Bronchial epithelial cell (primary cell): ENCODE data around the gene STIM2. TPM values are rescaled to one million over a fixed set of nuclear protein-coding genes. Genes with fewer than 3 reads are reported as not detected.

Source experiments
- DNase-seq: peaks from one replicate; pipeline ENCODE4 v3.0.0-alpha.2; 2010; ENCODE audit warnings: low read depth
- FAIRE-seq: peaks from 2 replicates; lab custom pipeline; 2011; peaks lifted over from hg19 to GRCh38; lab: Jason Lieb, UNC
- H3K27me3 ChIP-seq: 2 replicates; pipeline ENCODE4 v1.5.1; 2011; ENCODE audit warnings: low read length; ENCODE audit not compliant: control insufficient read depth, insufficient read depth
- H3K36me3 ChIP-seq: 2 replicates; pipeline ENCODE4 v1.5.1; 2011; ENCODE audit warnings: low read length; ENCODE audit not compliant: control insufficient read depth, insufficient read depth
- H3K4me3 ChIP-seq: 2 replicates; pipeline ENCODE4 v1.5.1; 2011; ENCODE audit warnings: mild to moderate bottlenecking, low read depth, low read length, control low read depth
- total RNA-seq: library from RNA; depleted of rRNA; stranded (reverse); fragments of >200 nt; gene quantifications from 2 replicates; pipeline ENCODE4 v1.2.1, GENCODE V29; 2014
- TF ChIP-seq, protein P1 (sequence below): IDR thresholded peaks from 2 replicates; pipeline ENCODE4 v1.5.1; 2011; ENCODE audit warnings: mild to moderate bottlenecking, moderate library complexity, low read length, control low read depth, inconsistent platforms; ENCODE audit not compliant: insufficient read depth, severe bottlenecking

The STIM2 gene
- total RNA-seq, 1 donor from 2014 or later, result 7.6 TPM

GRCh38 chr4:26829018-26829417, 31.6 kb upstream of the STIM2 start:
- no peak for DNase-seq
- FAIRE-seq, result no peak
- H3K4me3 ChIP-seq, result no peak overlapping the region
- TF ChIP-seq, protein P1, sequence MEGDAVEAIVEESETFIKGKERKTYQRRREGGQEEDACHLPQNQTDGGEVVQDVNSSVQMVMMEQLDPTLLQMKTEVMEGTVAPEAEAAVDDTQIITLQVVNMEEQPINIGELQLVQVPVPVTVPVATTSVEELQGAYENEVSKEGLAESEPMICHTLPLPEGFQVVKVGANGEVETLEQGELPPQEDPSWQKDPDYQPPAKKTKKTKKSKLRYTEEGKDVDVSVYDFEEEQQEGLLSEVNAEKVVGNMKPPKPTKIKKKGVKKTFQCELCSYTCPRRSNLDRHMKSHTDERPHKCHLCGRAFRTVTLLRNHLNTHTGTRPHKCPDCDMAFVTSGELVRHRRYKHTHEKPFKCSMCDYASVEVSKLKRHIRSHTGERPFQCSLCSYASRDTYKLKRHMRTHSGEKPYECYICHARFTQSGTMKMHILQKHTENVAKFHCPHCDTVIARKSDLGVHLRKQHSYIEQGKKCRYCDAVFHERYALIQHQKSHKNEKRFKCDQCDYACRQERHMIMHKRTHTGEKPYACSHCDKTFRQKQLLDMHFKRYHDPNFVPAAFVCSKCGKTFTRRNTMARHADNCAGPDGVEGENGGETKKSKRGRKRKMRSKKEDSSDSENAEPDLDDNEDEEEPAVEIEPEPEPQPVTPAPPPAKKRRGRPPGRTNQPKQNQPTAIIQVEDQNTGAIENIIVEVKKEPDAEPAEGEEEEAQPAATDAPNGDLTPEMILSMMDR, result no peak
- no peaks in the 10 kb centered on the region for H3K36me3 ChIP-seq
- H3K27me3 ChIP-seq, result no peaks in the 10 kb centered on the region

GRCh38 chr4:26830033-26830432, 30.6 kb upstream of the STIM2 start:
- Histone ChIP-seq H3K4me3 (no peak overlapping the region), H3K36me3 (no peaks in the 10 kb centered on the region), H3K27me3 (no peaks in the 10 kb centered on the region)
- TF ChIP-seq, protein P1, result no peak
- DNase-seq, result no peak
- no peak for FAIRE-seq

- Histone ChIP-seq H3K36me3 (no peaks in the 10 kb centered on the region), H3K4me3 (no peak overlapping the region), H3K27me3 (no peaks in the 10 kb centered on the region)
- DNase-seq (no peak), FAIRE-seq (no peak)
- TF ChIP-seq, protein P1, result no peak
Observed at GRCh38 chr4:26830701-26831100, 29.9 kb upstream of the STIM2 start.

- H3K4me3 ChIP-seq, result no peak overlapping the region
- H3K27me3 ChIP-seq, result no peaks in the 10 kb centered on the region
- FAIRE-seq, result no peak
- DNase-seq, result no peak
- no peaks in the 10 kb centered on the region for H3K36me3 ChIP-seq
- TF ChIP-seq, protein P1, result no peak
Observed at GRCh38 chr4:26836539-26836938, 24.1 kb upstream of the STIM2 start.

GRCh38 chr4:26837993-26838842, 22.4 kb upstream of the STIM2 start:
- TF ChIP-seq, protein P1, result no peak
- DNase-seq (no peak), FAIRE-seq (no peak)
- H3K36me3 ChIP-seq, result no peaks in the 10 kb centered on the region
- no peaks in the 10 kb centered on the region for H3K27me3 ChIP-seq
- no peak overlapping the region for H3K4me3 ChIP-seq
